Measurements from ENCODE around the gene FLG.
"Not testable (repeated sequence)": the region's sequence is repeated elsewhere in the genome, so short reads cannot be mapped to it uniquely, and the experiment has no call there.

GRCh38 chr1:152312169-152312568 lies 12.9 kb downstream of the FLG start:
- TF ChIP-seq CTCF (IDR thresholded peaks at IDR 0.05; ENCODE audit: poor library complexity, severe bottlenecking); SMC3 (conservative IDR thresholded peaks at IDR 0.05; ENCODE audit: poor library complexity): not testable (repeated sequence)
